Activated naive CD8-positive, alpha-beta T cell treated with anti-CD3 and anti-CD28 coated beads, Interleukin-2, amount 50 U/mL, for 24 hours (primary cell): ENCODE results near the gene SHISA3.

Experiments
- ATAC-seq: fragments of 150-1000 bp; cut with Tn5 transposase; one replicate; pipeline ENCODE4 v1.10.0; 2021
- DNase-seq: peaks from one replicate; pipeline ENCODE4 v3.0.0; 2021
- H3K27ac Mint-ChIP-seq: one replicate; pipeline ENCODE4 v1.8.0; 2021; ENCODE audit warnings: mild to moderate bottlenecking, mixed read lengths
- H3K27me3 Mint-ChIP-seq: one replicate; pipeline ENCODE4 v1.8.0; 2021; ENCODE audit warnings: mixed read lengths
- H3K36me3 Mint-ChIP-seq: one replicate; pipeline ENCODE4 v1.8.0; 2021; ENCODE audit warnings: low read depth, mixed read lengths
- H3K4me1 Mint-ChIP-seq: one replicate; pipeline ENCODE4 v1.8.0; 2021; ENCODE audit warnings: mixed read lengths
- H3K4me3 Mint-ChIP-seq: one replicate; pipeline ENCODE4 v1.8.0; 2021; ENCODE audit warnings: mild to moderate bottlenecking, moderate library complexity, mixed read lengths
- H3K9me3 Mint-ChIP-seq: one replicate; pipeline ENCODE4 v1.8.0; 2021; ENCODE audit warnings: mixed read lengths

SHISA3 gene

DNA sequence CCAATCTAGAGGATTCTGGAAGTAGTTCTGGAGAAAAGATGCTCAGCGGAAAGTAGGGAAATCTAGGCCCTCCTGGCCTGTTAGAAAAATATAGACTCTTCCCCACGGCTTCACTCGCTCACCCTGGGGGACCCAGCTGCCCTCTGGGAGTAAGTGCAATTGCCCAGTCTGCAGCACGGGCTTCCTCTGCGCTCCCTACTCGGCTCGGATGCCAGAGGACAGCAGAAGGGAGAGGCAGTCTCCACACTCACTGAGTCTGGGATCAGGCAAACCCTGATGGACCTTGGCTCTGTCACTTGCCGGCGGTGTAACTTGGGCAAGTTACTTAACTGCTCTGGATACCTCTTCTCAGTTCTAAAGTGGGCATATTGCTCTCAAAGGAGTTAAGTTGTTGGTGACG, 2.1 kb downstream of the SHISA3 start:
- H3K9me3 Mint-ChIP-seq: no peaks in the 10 kb centered on the region
- no peak for ATAC-seq

GRCh38 chr4:42401171-42401570, 3.9 kb downstream of the SHISA3 start:
- peaks cover 26% of the 10 kb centered on the region for H3K4me1 Mint-ChIP-seq
- peaks cover 5% of the 10 kb centered on the region for H3K36me3 Mint-ChIP-seq
- no peak overlapping the region for H3K4me3 Mint-ChIP-seq
- no peak overlapping the region for H3K27ac Mint-ChIP-seq
- no peak for DNase-seq
- ATAC-seq: no peak
- H3K27me3 Mint-ChIP-seq: peaks cover 52% of the 10 kb centered on the region
- H3K9me3 Mint-ChIP-seq: no peaks in the 10 kb centered on the region

More for the DNA sequence above, 2.1 kb downstream of the SHISA3 start:
- Mint-ChIP-seq H3K4me3 (no peak overlapping the region), H3K4me1 (peaks cover 26% of the 10 kb centered on the region), H3K27me3 (peaks cover 65% of the 10 kb centered on the region), H3K27ac (no peak overlapping the region), H3K36me3 (no peaks in the 10 kb centered on the region)
- no peak for DNase-seq

DNA sequence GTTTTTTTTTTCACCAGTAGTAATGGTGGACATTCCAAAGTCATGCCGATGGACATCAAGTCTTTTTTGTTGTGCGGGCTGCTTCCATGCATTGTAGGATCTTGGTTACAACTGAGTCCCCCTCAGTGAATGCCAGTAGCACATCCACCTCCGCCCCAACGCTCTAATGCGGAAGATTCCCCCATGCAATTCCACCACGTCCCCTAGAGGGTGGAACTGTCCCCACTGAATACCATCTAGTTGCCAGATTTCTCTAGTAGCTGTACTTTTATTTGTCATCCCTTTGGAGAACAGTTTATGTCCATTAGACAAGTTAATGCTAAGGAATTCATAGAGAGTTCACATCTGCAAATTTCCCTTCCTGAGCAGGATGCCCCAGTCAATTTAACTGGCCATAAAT, 6.7 kb downstream of the SHISA3 start:
- no peak overlapping the region for H3K4me3 Mint-ChIP-seq
- no peak for ATAC-seq
- peaks cover 5% of the 10 kb centered on the region for H3K36me3 Mint-ChIP-seq
- H3K27me3 Mint-ChIP-seq: peaks cover 29% of the 10 kb centered on the region
- DNase-seq: no peak
- H3K9me3 Mint-ChIP-seq: no peaks in the 10 kb centered on the region
- H3K4me1 Mint-ChIP-seq: peaks cover 6% of the 10 kb centered on the region
- H3K27ac Mint-ChIP-seq: no peak overlapping the region

DNA sequence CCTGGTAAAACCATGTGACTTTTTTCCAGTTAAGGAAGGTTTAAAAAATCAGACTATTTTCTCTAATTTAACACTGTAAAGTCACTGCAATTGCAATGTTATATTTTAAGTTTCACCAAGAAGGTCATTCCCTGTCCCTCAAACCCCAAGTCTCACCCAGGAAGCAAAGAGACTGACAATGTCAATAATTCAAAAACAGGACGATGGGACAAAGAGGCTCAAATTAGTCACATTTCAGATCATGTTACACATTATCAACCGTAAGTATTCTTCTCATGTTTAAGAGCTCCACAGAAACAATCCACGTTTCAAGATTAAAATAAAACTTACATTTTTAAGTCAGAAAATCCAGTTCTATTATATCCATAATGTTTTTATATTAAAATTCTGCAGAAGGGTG, 13.2 kb downstream of the SHISA3 start:
- Mint-ChIP-seq H3K27ac (no peak overlapping the region), H3K4me3 (no peak overlapping the region), H3K27me3 (no peaks in the 10 kb centered on the region), H3K4me1 (no peaks in the 10 kb centered on the region), H3K9me3 (no peaks in the 10 kb centered on the region), H3K36me3 (peaks cover 31% of the 10 kb centered on the region)
- no peak for ATAC-seq
- no peak for DNase-seq

DNA sequence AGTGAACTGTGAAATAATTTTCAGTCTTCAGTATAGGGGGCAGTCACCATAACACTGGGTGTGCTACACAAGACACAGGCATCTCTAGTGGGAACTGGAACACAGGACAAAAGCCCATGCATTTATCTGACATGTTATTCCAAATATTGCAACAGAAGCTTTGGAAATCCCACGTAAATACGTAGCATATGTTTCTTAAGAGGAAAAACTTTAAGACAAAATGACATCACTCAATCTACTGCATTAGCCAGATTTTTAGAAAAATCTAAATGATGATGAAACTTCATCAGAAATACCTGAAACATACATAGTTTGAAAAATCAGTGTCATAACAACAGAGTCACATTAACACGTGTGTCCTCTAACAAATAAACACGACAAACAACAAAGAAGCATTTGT, 14.5 kb downstream of the SHISA3 start:
- ATAC-seq (no peak), DNase-seq (no peak)
- no peaks in the 10 kb centered on the region for H3K9me3 Mint-ChIP-seq
- no peaks in the 10 kb centered on the region for H3K27me3 Mint-ChIP-seq
- no peak overlapping the region for H3K4me3 Mint-ChIP-seq
- H3K27ac Mint-ChIP-seq: no peak overlapping the region
- peaks cover 32% of the 10 kb centered on the region for H3K36me3 Mint-ChIP-seq
- H3K4me1 Mint-ChIP-seq: no peaks in the 10 kb centered on the region

DNA sequence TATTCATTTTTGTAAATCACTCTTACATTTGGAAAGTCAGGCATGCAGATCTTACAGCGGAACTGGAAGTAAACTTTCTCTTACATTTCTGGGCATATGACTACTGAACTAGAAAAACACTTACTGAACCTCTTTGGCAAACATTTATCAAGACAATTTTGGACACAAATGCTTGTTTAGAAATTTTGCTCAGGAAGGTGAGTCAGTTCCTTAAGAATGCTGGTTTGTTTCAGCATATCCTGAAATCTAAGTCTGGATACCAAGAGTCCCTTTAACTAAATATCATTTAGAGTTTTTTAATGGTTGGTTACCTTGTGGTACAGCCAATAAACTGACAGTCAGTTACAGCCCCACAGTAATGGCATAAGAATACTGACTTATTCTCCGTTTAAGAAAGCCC, 15.0 kb downstream of the SHISA3 start:
- H3K36me3 Mint-ChIP-seq: peaks cover 32% of the 10 kb centered on the region
- no peak overlapping the region for H3K4me3 Mint-ChIP-seq
- no peaks in the 10 kb centered on the region for H3K9me3 Mint-ChIP-seq
- H3K27me3 Mint-ChIP-seq: no peaks in the 10 kb centered on the region
- H3K4me1 Mint-ChIP-seq: no peaks in the 10 kb centered on the region
- H3K27ac Mint-ChIP-seq: no peak overlapping the region
- DNase-seq (no peak), ATAC-seq (no peak)

DNA sequence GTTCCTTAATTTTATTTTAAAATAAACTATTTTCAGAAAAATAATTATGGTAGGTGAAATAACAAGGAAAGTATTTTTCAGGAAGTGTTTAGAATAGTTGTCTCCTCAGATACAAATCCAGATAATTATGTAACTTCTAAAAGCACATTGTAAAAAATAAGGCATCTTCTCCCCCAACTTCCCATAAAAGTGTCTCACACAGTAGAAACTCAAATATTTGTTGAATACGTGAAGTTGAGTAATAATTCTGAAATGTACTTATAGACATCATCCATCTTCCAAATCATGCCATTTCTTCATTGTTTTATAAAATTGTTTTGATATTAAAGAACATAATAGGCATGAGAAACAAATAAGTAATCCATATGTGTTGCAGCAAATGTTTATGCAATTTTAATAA, 18.0 kb downstream of the SHISA3 start:
- DNase-seq (no peak), ATAC-seq (no peak)
- Mint-ChIP-seq H3K27ac (no peak overlapping the region), H3K9me3 (no peaks in the 10 kb centered on the region), H3K4me3 (no peak overlapping the region), H3K36me3 (peaks cover 40% of the 10 kb centered on the region), H3K27me3 (no peaks in the 10 kb centered on the region), H3K4me1 (no peaks in the 10 kb centered on the region)

DNA sequence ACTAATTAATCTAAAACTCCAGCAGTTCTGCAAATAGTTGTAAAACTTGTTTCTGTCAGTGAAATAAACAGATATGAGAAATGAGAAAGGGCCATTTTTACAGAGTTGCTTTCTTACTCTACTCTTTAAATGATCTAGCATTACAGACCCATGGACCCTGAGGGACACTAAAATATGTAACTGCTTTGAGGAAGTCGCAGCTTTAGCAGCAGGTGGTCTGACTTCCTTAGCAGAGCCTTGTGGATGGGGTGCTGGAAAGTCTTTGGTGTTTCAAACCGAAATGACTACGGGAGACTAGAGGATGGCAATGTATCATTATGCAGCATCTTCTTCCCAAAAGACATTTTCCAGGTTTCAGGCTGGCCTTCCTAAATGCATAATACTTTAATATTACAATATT, 18.7 kb downstream of the SHISA3 start:
- H3K36me3 Mint-ChIP-seq: peaks cover 39% of the 10 kb centered on the region
- no peaks in the 10 kb centered on the region for H3K4me1 Mint-ChIP-seq
- no peak overlapping the region for H3K27ac Mint-ChIP-seq
- no peak for ATAC-seq
- H3K4me3 Mint-ChIP-seq: no peak overlapping the region
- H3K9me3 Mint-ChIP-seq: no peaks in the 10 kb centered on the region
- no peak for DNase-seq
- no peaks in the 10 kb centered on the region for H3K27me3 Mint-ChIP-seq

DNA sequence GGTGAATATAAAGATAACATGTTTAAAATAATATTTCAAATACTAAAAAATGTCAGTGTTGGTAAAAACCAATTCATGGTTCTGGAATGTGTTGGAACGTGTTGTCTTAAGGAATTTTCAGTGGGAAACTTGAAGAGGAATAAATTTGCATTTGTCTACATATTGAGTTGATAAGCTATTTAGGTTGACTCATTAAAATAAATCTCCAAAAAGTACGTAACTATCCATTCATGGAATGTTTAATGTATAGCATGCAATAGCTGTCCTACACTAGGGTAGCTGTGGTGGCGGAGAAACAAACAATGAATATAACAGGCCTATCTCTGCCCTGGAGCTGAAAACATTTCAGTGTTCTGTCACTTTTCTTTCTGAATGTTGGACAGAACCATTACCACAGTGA, 20.3 kb downstream of the SHISA3 start:
- no peak overlapping the region for H3K27ac Mint-ChIP-seq
- H3K4me1 Mint-ChIP-seq: no peaks in the 10 kb centered on the region
- no peak for DNase-seq
- H3K36me3 Mint-ChIP-seq: peaks cover 36% of the 10 kb centered on the region
- no peak overlapping the region for H3K4me3 Mint-ChIP-seq
- no peak for ATAC-seq
- H3K9me3 Mint-ChIP-seq: no peaks in the 10 kb centered on the region
- H3K27me3 Mint-ChIP-seq: no peaks in the 10 kb centered on the region

GRCh38 chr4:42420140-42420539, 22.9 kb downstream of the SHISA3 start:
- no peaks in the 10 kb centered on the region for H3K9me3 Mint-ChIP-seq
- no peak overlapping the region for H3K4me3 Mint-ChIP-seq
- no peak for ATAC-seq
- H3K36me3 Mint-ChIP-seq: peaks cover 30% of the 10 kb centered on the region
- H3K27ac Mint-ChIP-seq: no peak overlapping the region
- no peaks in the 10 kb centered on the region for H3K27me3 Mint-ChIP-seq
- DNase-seq: no peak
- no peaks in the 10 kb centered on the region for H3K4me1 Mint-ChIP-seq

GRCh38 chr4:42425146-42426065, 28.1 kb downstream of the SHISA3 start:
- H3K9me3 Mint-ChIP-seq: no peaks in the 10 kb centered on the region
- H3K27ac Mint-ChIP-seq: no peak overlapping the region
- DNase-seq (no peak), ATAC-seq (no peak)
- no peaks in the 10 kb centered on the region for H3K27me3 Mint-ChIP-seq
- no peaks in the 10 kb centered on the region for H3K4me1 Mint-ChIP-seq
- H3K4me3 Mint-ChIP-seq: no peak overlapping the region
- peaks cover 18% of the 10 kb centered on the region for H3K36me3 Mint-ChIP-seq

DNA sequence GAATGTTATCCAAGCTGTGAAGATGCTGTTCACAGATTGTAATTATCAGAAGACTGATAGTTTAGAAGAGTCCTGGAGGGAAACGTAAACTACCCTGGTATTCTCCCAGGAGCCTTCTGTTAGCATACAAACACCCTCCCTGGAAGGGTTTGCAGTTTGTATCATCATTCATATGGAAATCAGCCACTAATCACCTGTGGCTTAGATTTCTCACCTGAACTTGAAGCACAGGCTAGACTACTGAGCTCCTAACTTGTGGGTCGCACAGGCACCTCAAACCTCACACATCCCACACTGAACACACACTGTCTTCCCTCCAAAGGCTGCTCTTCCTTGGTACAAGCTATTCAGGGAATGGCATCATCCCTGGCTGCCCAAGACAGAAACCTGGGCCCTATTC, 30.7 kb downstream of the SHISA3 start:
- no peak for ATAC-seq
- no peak overlapping the region for H3K27ac Mint-ChIP-seq
- no peak for DNase-seq
- no peak overlapping the region for H3K4me3 Mint-ChIP-seq
- no peaks in the 10 kb centered on the region for H3K4me1 Mint-ChIP-seq
- no peaks in the 10 kb centered on the region for H3K9me3 Mint-ChIP-seq
- H3K36me3 Mint-ChIP-seq: peaks cover 18% of the 10 kb centered on the region
- no peaks in the 10 kb centered on the region for H3K27me3 Mint-ChIP-seq

DNA sequence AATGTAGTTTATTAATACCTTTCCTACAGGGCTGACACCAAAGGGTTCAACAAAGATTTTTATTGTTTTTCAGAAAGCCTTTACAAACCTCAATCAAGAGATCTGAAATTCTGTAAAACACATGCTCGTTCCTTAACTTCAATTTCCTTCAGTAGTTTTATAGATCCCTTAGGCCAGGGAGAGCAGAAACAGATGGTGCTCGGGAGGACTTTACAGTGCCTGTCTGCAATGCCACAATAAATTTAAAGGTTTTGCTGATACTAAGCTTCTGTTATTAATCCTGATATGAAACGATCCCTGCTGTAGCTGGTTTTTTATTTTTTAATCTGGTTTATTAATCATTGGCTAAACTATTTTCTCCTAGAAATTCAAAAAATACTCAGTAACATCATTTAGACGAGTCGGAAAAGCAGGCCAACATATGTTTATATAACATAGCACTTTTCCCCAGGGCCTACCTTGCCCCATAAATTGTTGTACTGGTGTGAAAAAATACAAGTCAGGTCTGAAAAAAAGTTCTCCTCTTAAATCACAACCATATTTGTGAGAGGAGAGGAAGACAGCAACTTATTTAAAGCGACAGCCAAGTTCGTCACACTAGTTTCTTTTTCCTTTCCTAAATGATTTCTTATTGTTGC, 39.8 kb downstream of the SHISA3 start:
- Mint-ChIP-seq H3K27me3 (no peaks in the 10 kb centered on the region), H3K27ac (no peak overlapping the region), H3K36me3 (peaks cover 36% of the 10 kb centered on the region), H3K9me3 (no peaks in the 10 kb centered on the region), H3K4me1 (no peaks in the 10 kb centered on the region), H3K4me3 (no peak overlapping the region)
- ATAC-seq: no peak
- DNase-seq: no peak

DNA sequence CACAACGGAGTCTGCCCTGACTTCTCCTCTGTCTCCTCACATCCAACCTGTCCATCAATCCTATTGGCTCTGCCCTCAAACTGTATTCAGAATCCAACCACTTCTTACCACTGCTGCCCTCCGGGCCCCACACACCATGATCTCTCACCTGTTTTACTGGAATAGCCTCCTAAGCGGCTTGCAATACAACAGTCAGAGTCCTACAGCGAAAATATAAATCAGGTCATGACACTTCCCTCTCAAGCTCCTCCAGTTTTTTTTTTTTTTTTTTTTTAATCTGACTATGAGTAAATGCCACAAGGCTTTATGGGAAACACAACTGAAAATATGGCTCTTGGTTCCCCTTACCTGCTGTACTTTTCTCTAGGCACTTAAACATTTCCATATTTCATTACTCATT, 42.8 kb downstream of the SHISA3 start:
- H3K27me3 Mint-ChIP-seq: no peaks in the 10 kb centered on the region
- ATAC-seq (no peak), DNase-seq (no peak)
- H3K9me3 Mint-ChIP-seq: no peaks in the 10 kb centered on the region
- no peak overlapping the region for H3K27ac Mint-ChIP-seq
- no peaks in the 10 kb centered on the region for H3K4me1 Mint-ChIP-seq
- H3K4me3 Mint-ChIP-seq: no peak overlapping the region
- peaks cover 26% of the 10 kb centered on the region for H3K36me3 Mint-ChIP-seq

DNA sequence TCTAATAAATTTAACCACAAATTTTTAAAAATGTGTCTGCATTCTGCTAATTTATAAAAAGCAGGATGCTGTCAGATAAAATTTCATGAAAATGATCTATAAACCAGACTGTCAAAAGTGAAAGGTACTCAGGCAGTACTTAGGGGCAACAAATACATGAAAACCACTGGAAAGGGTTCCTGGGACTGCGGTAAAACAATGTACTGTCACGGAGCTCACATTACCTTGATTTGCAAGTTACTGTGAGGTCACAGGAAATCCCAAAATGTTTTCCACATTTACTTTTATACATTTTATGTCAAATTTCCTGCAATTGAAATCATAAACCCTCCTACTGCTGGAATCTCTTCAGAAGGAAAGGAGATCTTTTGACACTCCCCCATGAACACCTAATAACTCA, 45.3 kb downstream of the SHISA3 start:
- DNase-seq: no peak
- Mint-ChIP-seq H3K36me3 (peaks cover 22% of the 10 kb centered on the region), H3K4me1 (no peaks in the 10 kb centered on the region), H3K27me3 (no peaks in the 10 kb centered on the region), H3K4me3 (no peak overlapping the region), H3K27ac (no peak overlapping the region), H3K9me3 (no peaks in the 10 kb centered on the region)
- no peak for ATAC-seq
